H1 (cell line): ENCODE data around the gene CMKLR1. TPM values are rescaled to one million over a fixed set of nuclear protein-coding genes. Genes with fewer than 3 reads are reported as not detected.

Experiments used
- CTCF ChIA-PET: fragments of 300-600 bp; sonication (Branson Sonifier 250); formaldehyde crosslinking; loops from one replicate; lab custom pipeline; 2021; ENCODE audit not compliant: partially characterized antibody; lab: Charles Lee
- POLR2A ChIA-PET: fragments of 300-600 bp; sonication (Branson Sonifier 250); formaldehyde crosslinking; loops from one replicate; lab custom pipeline; 2021; ENCODE audit warnings: inconsistent platforms; ENCODE audit not compliant: partially characterized antibody; lab: Charles Lee
- DNase-seq, 2 experiments: peaks; one replicate each; pipeline versions ENCODE4 v3.0.0 to v3.0.0-alpha.2; 2010 to 2022; ENCODE audit warnings: low spot score in 2 of 2, low read depth in 1 of 2, mixed read lengths in 1 of 2
- FAIRE-seq: peaks from 2 replicates; lab custom pipeline; 2011; peaks lifted over from hg19 to GRCh38; lab: Jason Lieb, UNC
- H2AFZ ChIP-seq: 2 replicates; pipeline ENCODE4 v1.8.1; 2012; ENCODE audit warnings: low read length, inconsistent platforms
- H2AK5ac ChIP-seq: 2 replicates; pipeline ENCODE4 v1.6.1; 2013; ENCODE audit warnings: low read depth, low read length
- H2BK120ac ChIP-seq: replicated peaks from 2 replicates; pipeline ENCODE3; 2013; ENCODE audit warnings: low read depth, low read length, inconsistent platforms
- H2BK12ac ChIP-seq: 2 replicates; pipeline ENCODE4 v1.6.1; 2013; ENCODE audit warnings: low read depth, low read length
- H2BK15ac ChIP-seq: 2 replicates; pipeline ENCODE4 v1.6.1; 2013; ENCODE audit warnings: low read length
- H2BK20ac ChIP-seq: 2 replicates; pipeline ENCODE4 v1.6.1; 2013; ENCODE audit warnings: low read length
- H2BK5ac ChIP-seq: 2 replicates; pipeline ENCODE4 v1.6.1; 2013; ENCODE audit warnings: low read depth, low read length
- H3K14ac ChIP-seq: 2 replicates; pipeline ENCODE4 v1.6.1; 2013; ENCODE audit warnings: inconsistent platforms; ENCODE audit not compliant: insufficient read length
- H3K18ac ChIP-seq: 2 replicates; pipeline ENCODE4 v1.6.1; 2013; ENCODE audit warnings: low read length; ENCODE audit errors: extremely low read depth
- H3K23ac ChIP-seq: 2 replicates; pipeline ENCODE4 v1.6.1; 2013; ENCODE audit warnings: inconsistent platforms; ENCODE audit not compliant: insufficient read length
- H3K23me2 ChIP-seq: 2 replicates; pipeline ENCODE4 v1.6.1; 2013; ENCODE audit warnings: low read depth, low read length
- H3K27ac ChIP-seq: 2 replicates; pipeline ENCODE4 v1.6.1; 2011; ENCODE audit warnings: low read depth, low read length, inconsistent platforms
- H3K27me3 ChIP-seq, 4 experiments: replicated peaks in 1 of 4; 1 replicate in 1 of 4; 2 replicates in 3 of 4; pipeline versions ENCODE4 v1.6.1 to v1.8.1; 2011 to 2013; ENCODE audit warnings: low read length in 3 of 4, mild to moderate bottlenecking in 3 of 4, inconsistent platforms in 2 of 4, mixed read lengths in 2 of 4, moderate library complexity in 1 of 4; ENCODE audit not compliant: control insufficient read depth in 3 of 4, insufficient read depth in 3 of 4; ENCODE audit errors: extremely low read depth in 1 of 4
- H3K36me3 ChIP-seq, 4 experiments: 2 replicates each; pipeline versions ENCODE4 v1.6.1 to v1.8.1; 2011 to 2013; ENCODE audit warnings: mild to moderate bottlenecking in 4 of 4, low read length in 3 of 4, moderate library complexity in 2 of 4, control low read depth in 1 of 4, inconsistent platforms in 1 of 4; ENCODE audit not compliant: insufficient read depth in 4 of 4, control insufficient read depth in 2 of 4
- H3K4ac ChIP-seq: replicated peaks from 2 replicates; pipeline ENCODE3; 2013; ENCODE audit warnings: low read length, low read depth, mixed read lengths, inconsistent platforms; ENCODE audit not compliant: insufficient read length
- H3K4me1 ChIP-seq, 4 experiments: replicated peaks in 1 of 4; 1 replicate in 1 of 4; 2 replicates in 3 of 4; pipeline versions ENCODE4 v1.6.1 to v1.8.1; 2011 to 2013; ENCODE audit warnings: low read length in 3 of 4, inconsistent platforms in 2 of 4, mixed read lengths in 1 of 4; ENCODE audit not compliant: insufficient read depth in 4 of 4, control insufficient read depth in 3 of 4
- H3K4me2 ChIP-seq, 2 experiments: 2 replicates each; pipeline versions ENCODE4 v1.6.1 to v1.8.1; 2011 to 2013; ENCODE audit warnings: low read depth in 2 of 2, low read length in 2 of 2, control low read depth in 1 of 2, inconsistent platforms in 1 of 2, mild to moderate bottlenecking in 1 of 2; ENCODE audit not compliant: insufficient read depth in 1 of 2
- H3K4me3 ChIP-seq, 4 experiments: fragments of 200-600, 300-600 bp in 1 of 4; sonication (generic), shearing (Covaris generic), sonication (Bioruptor Twin) in 1 of 4; 2 replicates each; pipeline versions ENCODE4 v1.5.1 to v1.8.1; 2011 to 2016; ENCODE audit warnings: low read length in 4 of 4, low read depth in 3 of 4, control low read depth in 2 of 4, inconsistent platforms in 2 of 4, mild to moderate bottlenecking in 2 of 4, mixed read lengths in 1 of 4, moderate library complexity in 1 of 4; ENCODE audit not compliant: insufficient read depth in 2 of 4; ENCODE audit errors: extremely low read depth in 1 of 4
- H3K56ac ChIP-seq: replicated peaks from 2 replicates; pipeline ENCODE3; 2013; ENCODE audit warnings: low read depth, mild to moderate bottlenecking, mixed read lengths, low read length, inconsistent platforms; ENCODE audit not compliant: insufficient read length
- H3K79me1 ChIP-seq: 2 replicates; pipeline ENCODE4 v1.6.1; 2013; ENCODE audit warnings: low read depth, low read length, control low read depth
- H3K79me2 ChIP-seq, 2 experiments: 2 replicates each; pipeline versions ENCODE4 v1.6.1 to v1.8.1; 2012 to 2013; ENCODE audit warnings: low read length in 2 of 2, mild to moderate bottlenecking in 2 of 2, inconsistent platforms in 1 of 2; ENCODE audit not compliant: insufficient read depth in 2 of 2, control insufficient read depth in 1 of 2
- H3K9ac ChIP-seq, 4 experiments: replicated peaks in 1 of 4; 1 replicate in 1 of 4; 2 replicates in 3 of 4; pipeline versions ENCODE4 v1.6.1 to v1.8.1; 2011 to 2013; ENCODE audit warnings: low read depth in 3 of 4, low read length in 3 of 4, control low read depth in 2 of 4, mild to moderate bottlenecking in 2 of 4, moderate library complexity in 2 of 4, inconsistent platforms in 1 of 4; ENCODE audit errors: extremely low read depth in 1 of 4
- H3K9me3 ChIP-seq, 2 experiments: 2 replicates each; pipeline versions ENCODE4 v1.6.1 to v1.8.1; 2012 to 2013; ENCODE audit warnings: mild to moderate bottlenecking in 2 of 2, moderate library complexity in 2 of 2, control low read depth in 1 of 2, inconsistent platforms in 1 of 2, low read depth in 1 of 2, low read length in 1 of 2, mixed read lengths in 1 of 2; ENCODE audit not compliant: insufficient read depth in 2 of 2
- H4K20me1 ChIP-seq, 2 experiments: replicated peaks in 1 of 2; 2 replicates each; pipeline versions ENCODE3 to v1.8.1; 2011 to 2013; ENCODE audit warnings: inconsistent platforms in 2 of 2, low read length in 2 of 2, mild to moderate bottlenecking in 1 of 2; ENCODE audit not compliant: insufficient read depth in 2 of 2, control insufficient read depth in 1 of 2
- H4K5ac ChIP-seq: 2 replicates; pipeline ENCODE4 v1.6.1; 2013; ENCODE audit warnings: low read length, low read depth, mixed read lengths, inconsistent platforms; ENCODE audit not compliant: insufficient read length
- H4K8ac ChIP-seq: 2 replicates; pipeline ENCODE4 v1.8.0; 2013; ENCODE audit warnings: mild to moderate bottlenecking, moderate library complexity, low read length, inconsistent platforms; ENCODE audit not compliant: insufficient read depth; ENCODE audit errors: extremely low read depth
- H4K91ac ChIP-seq: replicated peaks from 2 replicates; pipeline ENCODE3; 2013; ENCODE audit warnings: low read length, mixed read lengths, inconsistent platforms; ENCODE audit not compliant: insufficient read length
- ASH2L ChIP-seq: fragments of 200-600, 300-600 bp; sonication (generic); IDR thresholded peaks from one replicate; pipeline ENCODE4 v1.7.1; 2017; ENCODE audit warnings: low read length
- CEBPB ChIP-seq: IDR thresholded peaks from 2 replicates; pipeline ENCODE4 v1.6.1; 2012; ENCODE audit warnings: low read depth, low read length
- EZH2 ChIP-seq: fragments of 200-600 bp; sonication (generic); IDR thresholded peaks from 2 replicates; pipeline ENCODE4 v1.7.1; 2012; ENCODE audit warnings: low read depth, mild to moderate bottlenecking, moderate library complexity, low read length, inconsistent platforms; ENCODE audit not compliant: severe bottlenecking
- FOSL1 ChIP-seq: IDR thresholded peaks from 2 replicates; pipeline ENCODE4 v1.6.1; 2011; ENCODE audit warnings: mild to moderate bottlenecking, low read depth, low read length, moderate library complexity; ENCODE audit not compliant: insufficient read depth
- GTF2F1 ChIP-seq: IDR thresholded peaks from 2 replicates; pipeline ENCODE4 v1.6.1; 2012; ENCODE audit warnings: low read depth, low read length, improper control_type of control experiment, borderline replicate concordance
- HDAC2 ChIP-seq, 2 experiments: fragments of 300-600 bp in 1 of 2; sonication (generic) in 1 of 2; IDR thresholded peaks; 2 replicates each; pipeline ENCODE4 v1.6.1; 2011 to 2012; ENCODE audit warnings: low read depth in 2 of 2, low read length in 2 of 2, mild to moderate bottlenecking in 2 of 2, moderate library complexity in 2 of 2, borderline replicate concordance in 1 of 2, inconsistent platforms in 1 of 2
- NANOG ChIP-seq: IDR thresholded peaks from 2 replicates; pipeline ENCODE4 v1.6.1; 2011; ENCODE audit warnings: low read length, low read depth, mild to moderate bottlenecking, inconsistent platforms; ENCODE audit not compliant: insufficient read depth, poor library complexity, severe bottlenecking
- POLR2A ChIP-seq, 2 experiments: IDR thresholded peaks; 1 replicate in 1 of 2; 2 replicates in 1 of 2; pipeline ENCODE4 v1.6.1; 2011; ENCODE audit warnings: low read depth in 2 of 2, low read length in 2 of 2, mild to moderate bottlenecking in 2 of 2; ENCODE audit errors: control extremely low read depth in 1 of 2
- POU5F1 ChIP-seq: IDR thresholded peaks from 2 replicates; pipeline ENCODE4 v1.6.1; 2011; ENCODE audit warnings: low read depth, mild to moderate bottlenecking, low read length, moderate library complexity
- RNF2 ChIP-seq: fragments of 200-900, 300-1000 bp; sonication (generic); IDR thresholded peaks from 2 replicates; pipeline ENCODE4 v1.7.1; 2016; ENCODE audit warnings: borderline replicate concordance, low read depth, mild to moderate bottlenecking, antibody characterized with exemption, low read length; ENCODE audit not compliant: poor library complexity, severe bottlenecking; ENCODE audit errors: missing control alignments
- SIN3A ChIP-seq, 2 experiments: IDR thresholded peaks in 1 of 2; conservative IDR thresholded peaks in 1 of 2; 2 replicates each; pipeline ENCODE4 v1.6.1; 2011 to 2012; ENCODE audit warnings: low read length in 2 of 2, improper control_type of control experiment in 1 of 2, low read depth in 1 of 2, mild to moderate bottlenecking in 1 of 2
- SIRT6 ChIP-seq: IDR thresholded peaks from one replicate; pipeline ENCODE4 v1.7.1; 2012; ENCODE audit warnings: low read length, inconsistent platforms
- TAF1 ChIP-seq: IDR thresholded peaks from 2 replicates; pipeline ENCODE4 v1.6.1; 2011; ENCODE audit warnings: mild to moderate bottlenecking, low read depth, low read length
- YY1 ChIP-seq: IDR thresholded peaks from 2 replicates; pipeline ENCODE4 v1.6.1; 2011; ENCODE audit warnings: low read depth, mild to moderate bottlenecking, low read length
- WGBS, 2 experiments: shearing (Covaris generic) in 1 of 2; methylation state at CpG; one replicate each; pipeline versions ENCODE4 v1.1.6 to v1.1.7; 2013 to 2015; ENCODE audit warnings: low lambda C conversion rate in 2 of 2, mixed read lengths in 2 of 2, inconsistent platforms in 1 of 2, low coverage in 1 of 2, missing lambda C conversion rate in 1 of 2; ENCODE audit not compliant: insufficient replicate concordance in 2 of 2, insufficient coverage in 1 of 2, insufficient read length in 1 of 2; ENCODE audit errors: extremely low coverage in 1 of 2, missing lambda C conversion rate in 1 of 2; 5-methylcytosine and 5-hydroxymethylcytosine counted together
- polyA plus RNA-seq, 7 experiments: library from polyadenylated mRNA; depleted of rRNA in 3 of 7; stranded (reverse) in 5 of 7; unstranded in 2 of 7; fragments of >200 nt in 5 of 7; fragments of 200-250 nt in 2 of 7; gene quantifications; 1 replicate in 5 of 7; 2 replicates in 1 of 7; 4 replicates in 1 of 7; pipeline versions ENCODE4 v1.2.1 to v1.2.3, GENCODE V29; 2011 to 2013; ENCODE audit warnings: missing spikeins in 2 of 7, mixed read lengths in 2 of 7
- total RNA-seq: library from RNA; stranded (reverse); fragmentation: NEBNext Ultra II Directional; extraction: Animal tissue kit (Norgen Biotek cat#: 25700); gene quantifications from 2 replicates; pipeline ENCODE4 v1.2.1, GENCODE V29; 2021

CMKLR1 gene
- total and polyA plus RNA-seq, 2 of the 8 experiments (the other 6 are each of a cell fraction or from before 2014, with no cell fraction given): 2.1 to 2.8 TPM

GRCh38 chr12:108350511-108350910 lies 11.4 kb upstream of the CMKLR1 start:
- Histone ChIP-seq H3K4ac (no peak overlapping the region), H3K4me1 (peaks cover 0 to 4% (median 0%) of the 10 kb centered on the region in 4 experiments; a peak in 1 of 7 replicates), H3K27ac (no peak overlapping the region), H3K27me3 (no peaks in the 10 kb centered on the region), H3K56ac (no peak overlapping the region), H3K18ac (no peak overlapping the region), H4K91ac (no peak overlapping the region), H2BK120ac (no peak overlapping the region), H4K8ac (no peak overlapping the region), H3K14ac (no peak overlapping the region), H2AFZ (no peak overlapping the region), H4K5ac (no peak overlapping the region), H3K4me3 (no peak overlapping the region), H2AK5ac (no peak overlapping the region), H3K4me2 (no peak overlapping the region), H3K23ac (no peak overlapping the region), H4K20me1 (no peaks in the 10 kb centered on the region), H3K79me2 (no peaks in the 10 kb centered on the region), H2BK15ac (no peak overlapping the region), H2BK5ac (no peak overlapping the region), H3K23me2 (no peaks in the 10 kb centered on the region; the same call in 1 of the 2 replicates), H3K36me3 (peaks cover 0 to 3% (median 0%) of the 10 kb centered on the region in 4 experiments; a peak in 1 of 8 replicates), H2BK12ac (no peak overlapping the region), H3K9me3 (no peaks in the 10 kb centered on the region), H3K79me1 (no peaks in the 10 kb centered on the region), H3K9ac (no peak overlapping the region), H2BK20ac (no peak overlapping the region)
- ChIA-PET CTCF (interaction anchor here (1.4 to 1.7 kb wide), 2 partner anchors 14 to 107 kb away, joined by 4 to 5 read pairs; no protein-coding TSS in a partner anchor), POLR2A (no interaction called here)
- FAIRE-seq (no peak), DNase-seq (no peak)
- 86% methylated on average over 3 of the region's 3 CpGs; no CpG with 5 or more reads in 1 of the 2 experiments for WGBS, 2 experiments
- TF ChIP-seq SIRT6 (no peak), YY1 (no peak), HDAC2 (IDR thresholded peaks at IDR 0.05; ENCODE audit: borderline replicate concordance in 1 of 2, low read depth in 2 of 2, low read length in 2 of 2) (no peak), GTF2F1 (no peak), CEBPB (no peak), SIN3A (conservative IDR thresholded peaks at IDR 0.05 in 1 of 2, IDR thresholded peaks at IDR 0.05 in 1 of 2; ENCODE audit: low read depth in 1 of 2, low read length in 2 of 2) (no peak), ASH2L (no peak), RNF2 (no peak), FOSL1 (no peak), NANOG (no peak), POU5F1 (no peak), TAF1 (no peak), EZH2 (no peak), POLR2A (IDR thresholded peaks at IDR 0.05; ENCODE audit: control extremely low read depth in 1 of 2, low read depth in 2 of 2, low read length in 2 of 2) (no peak)
